Osteocyte (in vitro differentiated cells): ENCODE data around the gene FAM180B. TPM values are rescaled to one million over a fixed set of nuclear protein-coding genes. Genes with fewer than 3 reads are reported as not detected.

Experiments used
- DNase-seq: peaks from one replicate; pipeline ENCODE4 v3.0.0; 2021; ENCODE audit warnings: mixed read lengths; ENCODE audit not compliant: unreplicated experiment; ENCODE audit errors: extremely low spot score
- H3K27ac Mint-ChIP-seq: one replicate; pipeline ENCODE4 v1.8.0; 2021; ENCODE audit warnings: mild to moderate bottlenecking, mixed read lengths; ENCODE audit not compliant: unreplicated experiment
- H3K27me3 Mint-ChIP-seq: one replicate; pipeline ENCODE4 v1.8.0; 2021; ENCODE audit warnings: mixed read lengths; ENCODE audit not compliant: unreplicated experiment
- H3K36me3 Mint-ChIP-seq: one replicate; pipeline ENCODE4 v1.8.0; 2021; ENCODE audit warnings: mixed read lengths; ENCODE audit not compliant: unreplicated experiment
- H3K4me1 Mint-ChIP-seq: one replicate; pipeline ENCODE4 v1.8.0; 2021; ENCODE audit warnings: mixed read lengths; ENCODE audit not compliant: unreplicated experiment
- H3K4me3 Mint-ChIP-seq: one replicate; pipeline ENCODE4 v1.8.0; 2021; ENCODE audit warnings: mild to moderate bottlenecking, moderate library complexity, mixed read lengths; ENCODE audit not compliant: unreplicated experiment
- H3K9me3 Mint-ChIP-seq: one replicate; pipeline ENCODE4 v1.8.0; 2021; ENCODE audit warnings: mixed read lengths; ENCODE audit not compliant: unreplicated experiment
- CTCF ChIP-seq: fragments of 200-600 bp; sonication (generic); IDR thresholded peaks from 2 replicates; pipeline ENCODE4 v1.5.0; 2021; ENCODE audit warnings: antibody characterized with exemption, mild to moderate bottlenecking, moderate library complexity
- total RNA-seq: library from RNA; stranded (reverse); gene quantifications from 2 replicates; pipeline ENCODE4 v1.2.1, GENCODE V29; 2021

FAM180B gene
- total RNA-seq, 1 donor from 2014 or later = 0.32 TPM

GRCh38 chr11:47609675-47610074 is 23.2 kb downstream of the FAM180B start:
- DNase-seq = no peak
- Mint-ChIP-seq H3K9me3 (no peaks in the 10 kb centered on the region), H3K27me3 (no peaks in the 10 kb centered on the region), H3K4me1 (peaks cover 21% of the 10 kb centered on the region), H3K4me3 (no peak overlapping the region), H3K27ac (no peak overlapping the region), H3K36me3 (peaks cover 5% of the 10 kb centered on the region)
- TF ChIP-seq CTCF = no peak

GRCh38 chr11:47611348-47611794 is 24.9 kb downstream of the FAM180B start:
- Mint-ChIP-seq H3K27me3 (no peaks in the 10 kb centered on the region), H3K27ac (no peak overlapping the region), H3K9me3 (no peaks in the 10 kb centered on the region), H3K36me3 (peaks cover 3% of the 10 kb centered on the region), H3K4me3 (no peak overlapping the region), H3K4me1 (peaks cover 19% of the 10 kb centered on the region)
- DNase-seq = no peak
- TF ChIP-seq CTCF = no peak

GRCh38 chr11:47615249-47615648 is 28.8 kb downstream of the FAM180B start:
- no peak overlapping the region for H3K27ac Mint-ChIP-seq
- no peak for TF ChIP-seq CTCF
- no peaks in the 10 kb centered on the region for H3K9me3 Mint-ChIP-seq
- no peak for DNase-seq
- peaks cover 5% of the 10 kb centered on the region for H3K4me1 Mint-ChIP-seq
- no peak overlapping the region for H3K4me3 Mint-ChIP-seq
- peaks cover 5% of the 10 kb centered on the region for H3K36me3 Mint-ChIP-seq
- no peaks in the 10 kb centered on the region for H3K27me3 Mint-ChIP-seq

- H3K36me3 Mint-ChIP-seq = peaks cover 4% of the 10 kb centered on the region
- no peak for DNase-seq
- no peaks in the 10 kb centered on the region for H3K27me3 Mint-ChIP-seq
- no peaks in the 10 kb centered on the region for H3K9me3 Mint-ChIP-seq
- no peak overlapping the region for H3K27ac Mint-ChIP-seq
- H3K4me1 Mint-ChIP-seq = peaks cover 5% of the 10 kb centered on the region
- TF ChIP-seq CTCF = peak; percentile 62
- H3K4me3 Mint-ChIP-seq = no peak overlapping the region
Measured at GRCh38 chr11:47616726-47617416, 30.4 kb downstream of the FAM180B start.

- TF ChIP-seq CTCF = no peak
- H3K27ac Mint-ChIP-seq = no peak overlapping the region
- H3K27me3 Mint-ChIP-seq = no peaks in the 10 kb centered on the region
- peaks cover 4% of the 10 kb centered on the region for H3K36me3 Mint-ChIP-seq
- no peak for DNase-seq
- H3K9me3 Mint-ChIP-seq = no peaks in the 10 kb centered on the region
- H3K4me1 Mint-ChIP-seq = peaks cover 5% of the 10 kb centered on the region
- H3K4me3 Mint-ChIP-seq = no peak overlapping the region
Measured at GRCh38 chr11:47617417-47617809, 30.9 kb downstream of the FAM180B start.
